GM21723 (cell line): Measurements from ENCODE around the gene EP400.

Experiments used
- ATAC-seq: cut with Tn5 transposase; IDR thresholded peaks from one replicate; pipeline ENCODE4 v1.9.1; 2021; ENCODE audit warnings: mild to moderate bottlenecking, moderate library complexity; ENCODE audit not compliant: unreplicated experiment

EP400 gene

GRCh38 chr12:132015686-132016430, 66.1 kb downstream of the EP400 start:
- ATAC-seq, result no peak

- ATAC-seq, result no peak
Observed at GRCh38 chr12:132018193-132018916, 68.6 kb downstream of the EP400 start.

DNA sequence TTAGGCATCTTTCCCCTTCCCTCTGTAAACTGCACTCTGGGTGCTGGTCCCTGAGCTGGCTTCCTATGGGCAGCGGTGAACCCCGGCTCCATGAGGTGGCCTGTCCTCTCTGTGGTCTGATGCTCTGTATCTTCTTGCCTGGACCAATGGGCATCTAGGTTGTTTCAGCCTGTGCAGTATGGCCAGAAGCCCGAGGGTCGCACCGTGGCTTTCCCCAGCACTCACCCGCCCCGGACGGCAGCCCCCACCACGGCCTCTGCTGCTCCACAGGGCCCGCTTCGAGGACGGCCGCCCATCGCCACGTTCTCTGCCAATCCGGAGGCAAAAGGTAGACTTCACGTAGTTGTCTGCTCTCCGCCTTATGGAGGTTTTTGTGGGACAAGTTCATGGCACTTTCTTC, 70.1 kb downstream of the EP400 start:
- no peak for ATAC-seq

DNA sequence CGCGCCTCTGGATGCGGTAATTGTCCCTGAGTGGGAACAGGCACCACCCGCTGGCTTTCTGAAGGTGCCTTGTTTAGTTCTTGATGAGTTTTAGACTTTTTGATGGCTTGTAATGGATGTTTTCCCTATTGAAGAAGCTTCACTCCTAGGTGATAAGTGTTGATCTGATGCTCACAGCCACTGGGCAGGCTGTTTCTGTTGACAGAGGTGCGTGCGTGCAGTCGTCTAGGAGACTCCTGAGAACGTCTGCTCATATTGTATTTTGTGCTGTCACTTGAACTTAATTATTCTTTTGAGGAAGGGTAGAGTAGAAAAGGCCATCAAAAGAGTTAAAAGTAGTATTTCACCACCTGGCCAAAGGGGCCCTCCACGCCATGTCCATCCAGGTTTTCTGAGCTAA, 70.5 kb downstream of the EP400 start:
- no peak for ATAC-seq

DNA sequence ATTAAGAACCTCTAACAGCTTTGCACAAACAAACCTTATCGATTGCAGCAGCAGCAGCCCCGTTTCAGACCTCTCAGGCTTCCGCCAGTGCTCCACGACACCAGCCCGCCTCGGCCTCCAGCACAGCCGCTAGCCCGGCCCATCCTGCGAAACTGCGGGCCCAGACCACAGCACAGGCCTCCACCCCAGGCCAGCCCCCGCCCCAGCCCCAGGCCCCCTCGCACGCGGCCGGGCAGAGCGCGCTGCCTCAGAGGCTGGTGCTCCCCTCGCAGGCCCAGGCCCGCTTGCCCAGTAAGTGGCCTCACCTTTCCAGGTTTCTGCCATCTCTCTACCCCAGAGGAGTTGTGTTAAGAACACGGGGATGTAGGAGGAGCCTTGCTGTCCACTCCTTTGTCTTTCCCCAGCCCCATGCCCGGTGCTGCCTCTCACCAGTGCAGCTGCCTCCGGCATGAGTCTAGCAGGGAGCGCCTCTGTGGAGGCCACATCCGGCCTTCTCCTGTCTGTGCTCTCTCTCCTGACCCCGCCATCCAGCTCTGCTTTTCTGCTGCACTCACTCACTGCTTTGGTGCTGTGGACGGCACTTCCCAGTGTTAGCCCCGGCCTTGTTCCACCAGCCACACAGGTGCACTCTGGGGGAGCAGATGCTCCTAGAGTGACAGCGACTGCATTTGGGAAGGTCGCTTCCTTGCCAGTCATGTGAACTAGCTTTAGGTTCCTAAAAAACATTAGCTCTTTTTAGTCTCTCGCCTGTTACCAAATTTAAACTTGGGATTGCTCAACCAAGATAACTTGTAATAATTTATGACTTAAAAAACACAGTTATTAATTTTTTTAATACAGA, 71.5 kb downstream of the EP400 start:
- ATAC-seq, result no peak

DNA sequence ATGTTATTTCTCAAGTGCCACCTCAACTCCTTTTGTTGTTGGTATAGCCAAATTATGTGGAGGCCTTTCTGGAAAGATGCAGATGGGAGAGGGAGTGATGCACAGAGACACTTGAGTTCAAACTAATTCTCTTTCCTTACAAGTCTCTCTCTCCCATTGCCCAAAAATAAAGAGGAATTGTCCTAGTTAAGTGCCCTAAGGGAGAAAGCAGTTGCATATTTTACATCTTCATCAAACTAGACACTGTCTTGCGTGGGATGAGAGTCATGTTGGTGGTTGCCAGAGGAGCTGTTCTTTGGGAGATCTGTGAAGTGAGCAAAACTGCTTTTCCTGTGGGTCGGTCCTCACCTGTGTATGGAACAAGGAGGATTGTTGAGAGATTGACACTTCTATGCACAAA, 72.2 kb downstream of the EP400 start:
- ATAC-seq, result no peak

DNA sequence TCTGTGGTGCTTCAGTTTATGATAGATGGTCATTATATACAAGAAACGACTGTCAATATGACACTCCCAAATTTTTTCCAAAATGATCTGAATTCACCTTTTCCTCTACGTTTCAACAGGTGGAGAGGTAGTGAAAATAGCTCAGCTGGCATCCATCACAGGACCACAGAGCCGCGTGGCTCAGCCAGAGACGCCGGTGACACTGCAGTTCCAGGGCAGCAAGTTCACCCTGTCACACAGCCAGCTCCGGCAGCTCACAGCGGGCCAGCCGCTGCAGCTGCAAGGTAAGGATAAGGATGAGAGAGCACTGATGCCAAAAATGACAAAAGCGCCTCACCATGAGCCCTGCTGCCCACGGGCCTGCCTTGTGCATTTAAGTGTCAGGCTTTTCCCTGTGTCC, 73.9 kb downstream of the EP400 start:
- ATAC-seq, result no peak

DNA sequence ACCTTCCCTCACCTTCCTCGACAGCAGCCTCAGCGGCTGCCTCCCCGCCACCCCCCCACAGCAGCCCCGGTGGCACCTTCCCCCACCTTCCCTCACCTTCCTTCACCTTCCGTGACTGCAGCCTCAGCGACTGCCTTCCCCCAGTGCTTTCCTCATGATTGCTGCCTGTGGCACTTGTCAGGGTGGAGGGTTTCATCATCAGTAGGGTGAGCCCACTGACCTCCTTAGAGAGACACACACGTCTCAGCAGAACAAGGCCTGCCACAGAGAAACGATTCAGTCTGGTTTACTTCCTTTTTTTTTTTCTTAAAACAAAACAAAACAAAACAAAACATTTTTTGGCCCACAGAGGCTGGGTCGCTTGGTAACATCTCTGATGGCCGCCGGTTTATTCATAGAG, 75.0 kb downstream of the EP400 start:
- ATAC-seq, result no peak

DNA sequence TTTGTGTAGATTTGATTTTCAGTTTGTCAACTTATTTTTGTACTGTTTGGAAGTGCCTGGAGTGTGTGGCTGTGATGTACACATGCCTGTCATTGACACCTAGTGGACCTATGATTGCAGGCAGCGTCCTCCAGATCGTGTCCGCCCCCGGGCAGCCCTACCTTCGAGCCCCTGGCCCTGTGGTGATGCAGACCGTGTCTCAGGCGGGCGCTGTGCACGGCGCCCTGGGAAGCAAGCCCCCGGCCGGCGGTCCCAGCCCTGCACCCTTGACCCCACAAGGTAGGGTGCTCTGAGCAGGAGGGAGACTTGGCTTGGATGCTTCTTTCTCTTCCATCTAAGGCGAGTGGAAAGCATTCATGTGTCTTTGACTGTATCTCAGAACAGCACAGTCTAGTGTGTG, 75.8 kb downstream of the EP400 start:
- no peak for ATAC-seq

DNA sequence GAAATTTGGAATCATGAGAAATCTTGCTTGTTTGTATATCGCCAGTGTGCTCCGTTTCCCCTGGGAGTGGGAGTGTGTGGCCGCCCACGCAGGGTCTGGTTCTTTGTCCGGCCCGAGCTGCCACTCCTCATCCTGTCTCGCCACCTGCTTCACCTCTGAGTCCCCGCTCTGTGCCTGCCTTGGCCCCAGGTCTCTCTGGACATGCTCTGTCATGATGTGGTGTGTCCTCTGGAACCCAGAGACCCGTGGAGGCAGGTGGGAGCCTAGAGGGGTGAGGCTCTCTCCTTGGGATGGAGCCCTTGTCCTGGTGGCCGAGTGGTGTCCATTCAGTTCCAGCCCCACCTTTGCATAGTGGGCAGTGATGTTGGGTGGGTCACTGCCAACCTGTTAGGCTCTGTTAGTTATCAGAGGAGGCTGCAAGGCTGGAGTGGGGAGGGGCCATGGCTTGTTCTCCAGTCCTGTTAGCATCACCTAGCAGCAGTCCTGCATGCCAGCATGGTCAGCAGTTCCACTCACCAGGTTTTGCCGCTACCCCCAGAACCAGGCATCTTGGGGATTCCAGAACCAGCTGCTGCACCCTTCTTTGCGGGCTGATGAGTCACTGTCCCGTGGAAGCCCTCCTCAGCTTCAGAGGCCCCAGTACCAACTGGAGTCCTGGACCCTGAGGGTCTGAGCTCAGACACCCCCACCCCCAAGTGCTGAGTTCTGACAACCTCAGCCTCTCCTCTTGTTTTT, 76.5 kb downstream of the EP400 start:
- ATAC-seq, result no peak

DNA sequence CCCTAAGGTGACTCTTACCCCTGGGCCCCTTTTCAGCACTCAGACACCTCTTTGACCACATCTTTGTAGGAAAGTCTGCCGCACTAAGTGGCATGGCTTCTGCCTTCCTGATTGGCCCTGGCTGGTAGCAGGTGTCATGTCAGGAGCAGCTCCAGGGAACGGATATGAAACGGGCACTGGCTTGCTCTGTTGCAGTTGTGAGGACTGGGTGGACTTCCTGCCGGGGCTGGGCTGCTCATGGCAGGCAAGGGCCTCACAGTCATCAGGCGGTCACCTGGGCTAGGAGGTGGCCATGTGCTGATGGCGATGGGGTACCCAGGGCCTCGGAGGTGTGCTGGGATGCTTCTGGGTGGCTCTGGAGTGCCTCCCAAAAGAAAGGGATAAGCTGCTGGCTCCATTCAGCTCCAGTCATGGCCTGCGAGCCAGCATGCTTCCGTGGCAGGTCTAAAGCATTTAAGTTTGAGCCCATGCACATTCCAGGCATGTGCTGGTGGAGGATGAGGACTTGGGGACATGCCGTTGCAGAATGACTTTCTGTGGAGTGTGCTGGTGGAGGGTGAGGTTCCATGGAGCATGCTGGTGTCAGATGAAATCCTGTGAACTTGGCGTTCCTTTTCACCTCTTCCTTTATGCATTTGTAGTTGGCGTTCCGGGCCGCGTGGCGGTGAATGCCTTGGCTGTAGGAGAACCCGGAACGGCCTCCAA, 77.2 kb downstream of the EP400 start:
- no peak for ATAC-seq

GRCh38 chr12:132027636-132028035, 77.9 kb downstream of the EP400 start:
- no peak for ATAC-seq

DNA sequence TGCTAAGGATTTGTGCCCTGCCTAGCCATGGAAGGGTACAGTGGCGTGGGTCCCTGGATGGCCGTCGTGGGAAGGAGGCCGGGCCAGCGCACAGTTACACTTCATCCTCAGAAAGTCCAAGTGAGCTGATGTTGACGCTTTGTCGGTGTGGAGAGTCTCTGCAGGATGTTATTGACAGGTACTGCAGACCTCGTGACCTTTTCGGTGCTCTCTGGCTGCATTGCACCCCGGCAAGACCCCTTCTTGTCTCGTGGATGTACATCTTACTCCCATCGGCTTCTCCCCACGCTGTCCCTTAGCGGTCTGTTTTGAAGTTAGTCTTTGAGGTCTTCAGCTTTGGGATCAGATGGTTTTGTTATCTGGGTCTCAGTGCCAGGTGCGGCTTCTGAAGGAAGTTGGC, 78.4 kb downstream of the EP400 start:
- ATAC-seq, result no peak

DNA sequence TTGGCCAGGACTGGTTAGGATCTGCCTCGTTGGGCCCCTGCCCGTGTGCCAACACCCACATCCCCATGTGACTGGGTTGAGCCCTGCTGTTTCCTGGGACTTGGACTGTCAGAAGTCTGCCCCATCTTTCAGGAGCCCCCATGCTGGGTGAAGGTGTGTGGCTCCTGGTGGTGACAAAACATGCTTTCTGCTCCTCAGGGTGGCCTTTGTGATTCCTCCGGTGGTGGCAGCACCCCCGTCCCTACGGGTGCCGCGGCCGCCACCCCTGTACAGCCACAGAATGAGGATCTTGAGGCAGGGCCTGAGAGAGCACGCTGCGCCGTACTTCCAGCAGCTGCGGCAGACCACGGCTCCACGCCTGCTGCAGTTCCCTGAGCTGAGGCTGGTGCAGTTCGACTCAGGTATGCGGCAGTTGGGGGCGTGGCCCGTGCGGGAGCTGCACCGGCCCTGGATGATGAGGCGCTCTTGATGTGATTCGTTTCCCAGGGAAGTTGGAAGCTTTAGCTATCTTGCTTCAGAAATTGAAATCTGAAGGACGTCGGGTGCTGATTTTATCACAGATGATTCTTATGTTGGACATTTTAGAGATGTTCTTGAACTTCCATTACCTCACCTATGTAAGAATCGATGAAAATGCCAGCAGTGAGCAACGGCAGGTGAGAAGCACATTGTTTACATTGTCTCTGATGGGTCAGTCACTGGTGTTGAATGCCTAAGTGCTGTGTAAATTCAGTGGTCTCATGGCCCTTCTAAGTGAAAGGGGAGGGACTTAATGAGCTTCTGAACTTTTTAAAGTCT, 80.0 kb downstream of the EP400 start:
- no peak for ATAC-seq

DNA sequence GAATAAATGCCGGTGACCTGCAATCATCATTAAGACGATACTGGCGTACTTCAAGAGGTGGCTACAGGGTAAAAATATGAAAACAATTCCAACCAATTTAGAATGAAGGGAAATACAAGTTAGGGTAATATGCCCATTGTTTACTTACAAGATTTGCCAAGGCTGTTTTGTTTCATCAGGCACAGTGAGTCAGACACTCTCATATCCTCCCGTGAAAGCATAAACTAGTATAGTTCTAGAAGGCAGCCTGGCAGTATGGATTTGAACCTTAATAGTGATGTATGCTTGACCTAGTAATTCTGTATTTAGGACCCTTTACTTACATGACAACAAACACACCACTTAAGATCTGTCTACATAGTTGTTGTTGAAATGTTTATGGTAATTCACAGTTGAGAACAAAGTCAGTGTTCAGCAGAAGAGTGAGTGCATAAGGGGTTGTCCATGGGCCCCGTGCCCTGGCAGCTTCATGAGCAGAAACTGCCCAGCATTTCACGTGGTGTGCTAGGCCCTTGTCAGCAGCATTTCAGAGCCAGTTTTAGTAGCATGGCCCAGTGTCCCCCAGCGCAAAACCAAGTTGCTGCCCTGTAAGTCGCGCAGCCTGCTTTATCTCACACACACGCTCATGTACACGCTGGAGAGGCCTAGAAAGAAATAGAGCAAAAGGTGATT, 80.8 kb downstream of the EP400 start:
- ATAC-seq, result no peak

DNA sequence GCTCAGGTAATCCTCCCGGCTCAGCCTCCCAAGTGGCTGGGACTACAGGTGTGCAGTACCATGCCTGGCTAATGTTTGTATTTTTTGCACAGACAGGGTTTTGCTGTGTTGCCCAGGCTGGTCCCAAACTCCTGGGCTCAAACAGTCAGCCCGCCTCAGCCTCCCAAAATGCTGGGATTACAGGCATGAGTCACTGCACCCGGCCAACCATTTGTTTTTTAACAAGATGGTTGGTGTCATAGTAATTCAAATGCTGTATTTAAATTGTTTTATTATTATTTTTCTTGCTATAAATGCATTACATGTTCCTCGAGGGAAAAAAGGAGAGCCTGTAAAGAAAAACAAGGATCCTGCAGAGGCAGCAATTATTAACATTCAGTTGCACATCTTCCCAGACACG, 83.9 kb downstream of the EP400 start:
- ATAC-seq, result no peak

DNA sequence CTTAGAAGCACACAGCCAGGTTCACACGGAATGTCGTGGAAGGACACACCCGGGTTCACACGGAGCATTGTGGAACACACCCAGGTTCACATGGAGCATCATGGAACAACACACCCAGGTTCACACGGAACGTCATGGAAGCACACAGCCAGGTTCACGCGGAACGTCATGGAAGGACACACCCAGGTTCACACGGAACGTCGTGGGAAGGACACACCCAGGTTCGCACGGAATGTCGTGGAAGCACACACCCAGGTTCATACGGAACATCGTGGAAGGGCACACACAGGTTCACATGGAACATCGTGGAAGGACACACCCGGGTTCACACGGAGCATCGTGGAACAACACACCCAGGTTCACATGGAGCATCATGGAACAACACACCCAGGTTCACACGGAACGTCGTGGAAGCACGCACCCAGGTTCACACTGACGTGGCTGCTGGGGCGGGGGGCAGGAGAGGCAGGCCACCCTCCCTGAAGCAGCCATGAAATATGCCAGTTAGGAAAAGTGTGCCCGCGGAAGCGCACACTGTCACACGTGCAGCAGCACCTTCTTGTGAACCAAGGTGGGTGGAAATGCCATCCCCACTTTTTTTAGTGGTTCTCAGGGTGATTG, 86.4 kb downstream of the EP400 start:
- no peak for ATAC-seq

DNA sequence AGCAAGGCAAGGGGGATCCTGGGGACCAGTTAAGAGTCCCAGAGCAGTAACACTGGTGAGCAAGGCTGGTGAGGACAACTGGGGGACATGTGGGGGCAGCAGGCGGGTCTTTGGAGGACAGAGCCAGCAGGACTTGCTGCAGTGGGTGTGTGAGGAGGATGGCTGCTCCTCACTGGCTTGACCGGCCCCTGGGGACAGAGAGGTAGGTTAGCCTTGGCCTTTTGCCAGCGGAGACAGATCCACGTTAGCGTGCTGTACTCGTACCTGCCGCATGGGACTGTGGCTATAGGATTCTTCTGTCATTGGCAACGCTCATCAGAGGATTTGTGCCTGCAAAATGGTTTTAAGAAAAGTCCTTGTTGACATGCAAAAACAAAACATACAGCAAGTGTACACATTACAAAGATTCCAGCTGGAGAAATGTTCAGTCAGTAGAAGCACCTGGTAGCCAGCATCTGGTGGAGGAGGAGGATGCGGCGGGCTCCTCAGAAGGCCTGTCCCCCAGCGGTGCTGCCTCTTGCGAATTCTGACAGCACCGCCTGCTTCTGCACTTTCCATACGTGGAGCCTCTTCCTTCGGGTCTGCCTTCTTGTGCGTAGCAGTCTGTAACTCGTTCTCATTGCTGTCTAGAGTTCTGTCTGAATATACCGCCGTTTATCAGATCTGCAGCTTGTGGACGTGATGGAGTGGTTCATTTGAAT, 91.3 kb downstream of the EP400 start:
- ATAC-seq, result no peak
